ENCODE results near the gene SNRPA1.

SNRPA1 gene

GRCh38 chr15:101322854-101323477 is 27.9 kb upstream of the SNRPA1 start:
- no peak for TF ChIP-seq CTCF (IDR thresholded peaks at IDR 0.05)

GRCh38 chr15:101322016-101322695 is 27.1 kb upstream of the SNRPA1 start:
- TF ChIP-seq CTCF (IDR thresholded peaks at IDR 0.05): no peak

DNA sequence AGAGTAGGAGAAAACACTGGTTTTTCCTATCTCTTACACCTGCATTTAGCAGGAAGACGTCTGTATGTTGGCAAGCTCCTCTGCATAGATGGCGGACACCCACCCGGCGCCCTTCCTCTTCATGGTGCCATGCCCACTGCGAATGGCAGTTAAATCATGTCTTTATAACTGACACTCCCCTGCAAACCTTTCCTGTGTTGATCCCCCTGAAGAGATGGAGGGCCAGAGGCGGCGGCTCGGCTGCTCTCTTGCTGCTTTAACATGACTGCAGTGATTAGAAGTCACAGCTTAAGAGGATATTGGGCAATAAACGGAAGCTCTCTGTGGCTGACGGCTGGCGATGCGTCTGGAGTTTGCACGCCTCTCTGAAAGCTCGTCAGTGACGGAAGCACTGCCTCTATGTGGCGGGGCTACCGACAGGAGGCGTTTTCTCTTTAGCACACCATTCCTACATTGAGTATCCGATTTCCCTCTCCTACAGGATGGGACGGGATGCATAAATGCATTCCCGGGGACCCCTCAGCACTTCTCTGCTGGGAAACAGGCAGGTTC is 25.5 kb upstream of the SNRPA1 start:
- no peak for TF ChIP-seq CTCF (IDR thresholded peaks at IDR 0.05)

DNA sequence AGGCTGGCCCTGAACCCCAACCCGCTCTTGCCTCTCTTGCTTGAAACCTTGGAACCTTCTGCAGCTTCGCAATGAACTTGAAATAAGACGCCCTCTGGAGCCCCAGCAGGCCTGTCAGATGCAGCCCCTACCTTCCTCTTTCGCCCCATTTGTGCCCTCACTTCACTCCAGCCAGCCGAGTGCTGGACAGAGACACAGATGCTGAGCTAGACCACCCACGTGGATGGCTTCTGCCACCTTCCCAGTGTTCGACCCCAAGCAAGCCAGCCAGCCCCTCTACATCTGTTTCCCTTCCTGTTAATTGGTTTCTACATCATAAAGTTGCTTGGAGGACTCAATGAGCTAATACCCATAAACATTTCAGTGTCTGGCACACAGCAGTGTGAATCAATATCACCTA is 23.8 kb upstream of the SNRPA1 start:
- no peak for TF ChIP-seq CTCF (IDR thresholded peaks at IDR 0.05)

DNA sequence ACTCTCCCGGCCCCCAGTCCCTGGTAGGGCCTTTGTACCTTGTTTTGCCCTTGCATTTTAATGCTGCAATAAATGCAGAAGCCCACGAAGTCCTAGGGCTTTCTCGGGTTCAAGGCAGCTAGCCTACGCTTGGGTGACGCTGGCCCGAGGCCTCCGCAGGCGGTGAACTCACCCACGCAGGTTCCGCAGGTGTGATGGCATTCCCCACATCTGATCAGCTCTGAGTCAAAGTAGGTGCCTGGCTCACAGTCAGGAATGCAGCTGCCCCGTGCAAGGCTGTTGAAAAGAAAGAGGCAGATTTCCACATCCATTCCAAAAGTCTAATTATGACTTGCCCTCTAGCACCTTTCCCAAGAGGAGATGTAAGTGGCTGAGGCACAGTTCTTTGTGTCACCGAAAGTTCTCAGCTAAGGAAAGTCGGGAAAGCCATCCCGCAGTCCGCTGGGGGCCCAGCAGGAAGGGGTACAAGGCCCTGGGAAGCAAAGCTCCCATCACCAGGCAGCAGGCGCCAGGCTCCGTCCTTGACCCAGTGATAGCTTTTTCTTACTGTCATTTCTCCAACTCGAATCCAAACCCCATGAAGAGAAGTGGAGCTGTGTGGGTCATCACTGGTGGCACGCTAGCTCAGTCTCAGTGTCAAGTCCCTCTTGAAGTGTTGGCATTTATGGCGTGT is 23.2 kb upstream of the SNRPA1 start:
- no peak for TF ChIP-seq CTCF (IDR thresholded peaks at IDR 0.05)

GRCh38 chr15:101317336-101317872 is 22.4 kb upstream of the SNRPA1 start:
- no peak for TF ChIP-seq CTCF (IDR thresholded peaks at IDR 0.05)

DNA sequence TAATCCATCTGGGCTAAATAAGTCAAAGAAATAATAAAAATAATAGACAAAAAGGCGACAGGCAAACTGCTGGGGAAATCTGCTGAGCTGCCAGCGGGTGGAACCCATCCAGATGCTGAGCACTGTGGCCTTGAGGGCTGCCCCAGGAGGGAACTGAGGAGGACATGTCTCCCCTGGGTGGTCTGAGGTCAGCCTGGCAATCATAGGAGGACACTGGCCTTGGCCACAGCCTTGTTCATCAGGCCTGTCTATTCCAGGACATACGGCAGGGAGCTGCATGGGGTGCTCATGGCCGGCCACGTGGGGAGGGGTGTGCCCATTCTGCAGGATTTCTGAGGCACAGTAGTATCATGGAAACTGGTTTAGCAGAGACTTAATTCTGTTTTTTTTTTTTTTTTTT is 21.5 kb upstream of the SNRPA1 start:
- no peak for TF ChIP-seq CTCF (IDR thresholded peaks at IDR 0.05)

Measured in LNCAP (cell line).